GM21390 (cell line): ENCODE measurements around the gene AGXT.

Experiments used
- ATAC-seq: cut with Tn5 transposase; IDR thresholded peaks from one replicate; pipeline ENCODE4 v1.9.1; 2021; ENCODE audit not compliant: unreplicated experiment

The AGXT gene

DNA sequence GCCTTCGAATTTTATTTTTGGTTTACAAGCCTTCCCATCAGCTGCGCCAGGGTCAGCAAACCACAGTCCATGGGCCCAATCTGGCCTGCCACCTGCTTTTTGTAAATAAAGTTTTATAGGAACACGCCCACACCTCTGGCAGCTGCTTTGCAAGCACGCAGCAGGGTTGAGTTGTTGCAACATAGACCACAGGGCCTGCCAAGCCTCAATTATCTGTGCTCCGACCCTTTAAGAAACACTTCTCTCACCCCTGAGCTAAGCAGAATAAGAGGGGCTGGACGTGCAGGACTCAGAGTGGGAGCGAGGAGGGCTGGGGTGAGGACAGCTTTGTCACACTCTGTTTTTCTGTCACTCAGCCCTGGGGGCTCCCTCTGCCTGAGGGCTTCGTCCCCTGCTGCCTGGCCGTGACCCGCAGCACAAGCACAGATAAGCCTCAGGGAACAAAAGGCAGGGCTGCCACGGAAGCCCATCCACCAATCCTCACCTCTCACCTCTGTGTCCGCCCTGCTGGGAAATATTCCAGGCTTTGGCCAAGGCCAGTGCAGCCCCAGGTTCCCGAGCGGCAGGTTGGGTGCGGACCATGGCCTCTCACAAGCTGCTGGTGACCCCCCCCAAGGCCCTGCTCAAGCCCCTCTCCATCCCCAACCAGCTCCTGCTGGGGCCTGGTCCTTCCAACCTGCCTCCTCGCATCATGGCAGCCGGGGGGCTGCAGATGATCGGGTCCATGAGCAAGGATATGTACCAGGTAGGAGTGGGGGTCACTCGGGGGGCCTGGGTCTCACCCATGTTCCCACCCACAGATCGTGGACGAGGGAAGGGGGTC lies at the start of gene AGXT:
Gene AGXT (plus strand): TSS at position 539 of the 823 bp plus-strand sequence. CDS start 42 bp downstream, at position 581.
- ATAC-seq = no peak

DNA sequence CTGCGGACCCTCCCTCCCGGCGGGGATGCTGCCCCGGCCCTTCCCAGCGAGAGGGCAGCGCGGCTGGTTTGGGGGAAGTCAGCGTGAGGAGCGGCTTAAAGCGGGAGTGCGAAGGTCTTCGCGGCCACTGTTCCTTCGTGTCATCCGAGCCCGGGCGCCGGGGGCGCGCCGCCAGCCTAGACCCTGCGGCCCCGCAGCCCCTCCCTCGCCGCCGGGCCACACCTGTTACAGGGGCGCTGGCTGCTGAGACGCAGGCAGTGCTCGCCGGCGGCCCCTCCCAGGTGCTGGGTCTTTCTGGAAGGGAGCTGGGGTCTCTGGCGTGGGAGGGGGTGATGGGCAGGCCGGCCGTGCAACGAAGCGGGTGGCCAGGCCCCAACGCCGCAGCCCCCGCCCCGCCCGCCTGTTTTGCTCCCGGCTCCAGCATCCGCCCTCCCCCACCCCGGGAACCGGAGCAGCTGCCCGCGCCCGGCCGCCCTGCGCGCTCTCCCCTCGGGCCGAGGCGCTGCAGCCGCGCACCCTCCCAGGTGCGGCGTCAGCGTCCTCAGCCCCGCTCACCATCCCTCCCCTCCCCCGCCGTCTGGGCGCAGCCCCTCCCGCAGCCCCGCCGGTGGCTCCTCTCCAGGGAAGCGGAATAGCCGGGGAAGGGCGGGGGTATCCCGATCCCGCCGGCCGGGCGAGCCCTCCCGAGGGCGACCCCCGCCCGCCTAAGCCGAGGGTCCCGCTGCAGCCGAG lies 49.3 kb upstream of the AGXT start:
- ATAC-seq = no peak

DNA sequence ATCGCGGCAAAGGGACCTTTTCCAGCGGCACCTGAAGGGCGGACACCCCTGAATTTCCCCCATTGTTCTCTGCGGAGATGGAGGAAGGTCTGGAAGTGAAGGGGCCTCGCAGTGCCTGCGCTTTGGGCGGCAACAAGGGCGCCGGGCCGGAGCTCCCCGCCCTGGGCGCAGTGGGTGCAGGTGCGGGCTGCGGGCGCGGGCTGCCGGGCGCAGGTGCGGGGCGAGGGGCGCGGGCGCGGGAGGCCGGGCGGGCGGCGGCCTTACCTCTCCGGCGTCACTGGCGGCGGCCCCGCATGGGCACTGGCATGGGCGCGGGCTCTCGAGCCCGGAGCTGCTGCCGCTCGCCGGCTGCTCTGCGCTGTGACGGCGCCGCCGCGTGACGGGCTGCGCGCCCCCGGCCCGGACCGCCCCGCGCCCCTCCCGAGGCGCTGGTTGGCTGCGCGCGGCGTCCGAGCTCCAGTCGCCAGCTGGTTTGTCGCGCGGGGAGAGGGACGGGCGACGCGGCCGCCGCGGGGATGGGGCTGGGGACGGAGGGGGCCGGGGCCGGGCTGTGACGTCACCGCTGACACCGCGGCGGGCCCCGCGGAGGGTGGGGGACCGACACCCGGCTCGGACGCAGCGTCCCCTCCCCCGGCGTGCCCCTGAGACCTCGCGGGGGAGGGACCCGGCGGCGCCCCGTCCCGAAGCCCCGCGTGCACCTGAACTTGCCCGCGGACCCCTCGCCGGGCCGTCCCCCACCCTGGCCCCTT lies 48.6 kb upstream of the AGXT start, which contains the start of gene KIF1A:
Gene KIF1A (minus strand): TSS at position 362 of the 749 bp plus-strand sequence. CDS start 22,467 bp downstream, outside the sequence.
- ATAC-seq = no peak

DNA sequence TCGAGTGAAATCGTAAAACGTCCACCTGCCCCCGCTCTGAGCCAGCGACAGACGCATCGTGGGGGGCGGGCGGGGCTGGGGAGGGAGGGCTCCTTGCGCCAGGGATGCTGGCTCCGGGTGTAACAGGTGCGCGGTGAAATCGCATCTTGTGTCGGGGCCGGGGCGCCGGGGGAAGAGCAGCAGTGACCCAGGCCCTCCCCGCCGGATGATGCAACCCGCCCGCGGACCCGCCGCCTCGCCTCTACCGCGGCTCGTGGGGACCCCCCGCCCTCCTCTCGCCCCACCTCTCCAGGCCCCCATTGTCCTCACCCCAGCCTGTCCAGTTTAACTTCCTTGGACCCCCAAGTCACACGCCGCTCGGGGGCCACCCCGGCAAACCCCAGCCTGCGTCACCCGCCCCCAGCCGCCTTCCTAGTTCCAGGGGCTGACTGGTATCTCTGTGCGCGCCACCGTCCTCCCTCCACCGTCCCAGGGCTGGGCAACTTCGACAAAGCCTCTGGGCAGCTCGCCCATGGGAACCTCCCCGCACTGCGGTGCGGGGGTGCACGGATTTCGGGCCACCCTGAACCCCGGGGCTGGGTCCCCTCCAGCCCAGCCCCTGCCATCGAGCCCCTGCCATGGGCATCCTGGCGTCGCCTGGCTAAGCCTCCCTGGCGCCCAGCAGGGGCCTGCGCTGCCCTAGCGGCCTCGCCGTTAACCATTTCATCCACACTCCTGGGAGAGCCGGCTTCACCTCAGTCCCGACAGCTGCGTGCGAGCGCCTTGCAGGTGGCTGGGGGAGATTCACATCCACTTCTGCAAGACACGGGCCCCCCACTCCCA lies 47.8 kb upstream of the AGXT start:
- ATAC-seq = no peak

DNA sequence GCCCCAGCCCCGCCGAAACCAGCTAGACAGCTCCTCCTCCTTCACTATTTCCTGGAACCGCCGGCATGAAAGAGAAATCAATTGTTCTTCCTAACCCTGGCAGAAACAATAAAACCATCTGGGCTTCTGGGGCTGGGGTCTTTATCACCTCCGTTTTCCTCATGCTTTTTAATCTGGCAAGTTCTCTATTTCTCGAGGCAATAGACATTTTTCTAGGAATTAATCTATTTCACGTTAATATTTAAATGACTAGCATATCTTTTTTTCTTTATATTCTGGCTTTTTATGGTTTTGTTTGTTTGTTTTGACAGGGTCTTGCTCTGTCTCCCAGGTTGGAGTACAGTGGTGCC lies 47.2 kb upstream of the AGXT start:
- no peak for ATAC-seq

DNA sequence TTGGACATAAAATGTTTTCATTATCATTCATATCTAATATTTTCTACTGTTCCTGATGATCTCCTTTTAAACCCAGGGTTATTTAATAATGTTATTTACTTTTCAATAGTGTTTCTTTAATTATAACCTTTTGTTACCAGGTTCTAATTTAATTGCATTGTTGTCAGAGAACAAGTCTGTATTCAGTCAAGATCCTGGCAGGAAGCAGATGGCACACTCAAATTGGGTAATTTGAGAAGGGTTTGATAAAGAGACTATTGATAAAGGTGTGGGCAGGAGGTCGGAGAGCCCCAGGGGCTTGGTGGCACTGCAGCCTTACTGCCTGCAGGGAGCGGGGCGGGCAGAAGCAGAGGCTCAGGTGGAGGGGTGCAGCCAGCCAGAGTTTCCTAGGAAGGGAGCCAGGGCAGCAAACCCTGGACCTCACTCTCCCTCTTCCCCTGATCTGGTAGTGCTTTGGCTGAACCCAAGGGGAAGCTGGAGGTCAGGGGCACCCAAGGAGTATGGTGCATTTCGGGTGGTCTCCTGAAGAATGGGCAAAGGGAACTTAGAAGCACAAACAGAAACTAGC lies 46.3 kb upstream of the AGXT start:
- no peak for ATAC-seq

DNA sequence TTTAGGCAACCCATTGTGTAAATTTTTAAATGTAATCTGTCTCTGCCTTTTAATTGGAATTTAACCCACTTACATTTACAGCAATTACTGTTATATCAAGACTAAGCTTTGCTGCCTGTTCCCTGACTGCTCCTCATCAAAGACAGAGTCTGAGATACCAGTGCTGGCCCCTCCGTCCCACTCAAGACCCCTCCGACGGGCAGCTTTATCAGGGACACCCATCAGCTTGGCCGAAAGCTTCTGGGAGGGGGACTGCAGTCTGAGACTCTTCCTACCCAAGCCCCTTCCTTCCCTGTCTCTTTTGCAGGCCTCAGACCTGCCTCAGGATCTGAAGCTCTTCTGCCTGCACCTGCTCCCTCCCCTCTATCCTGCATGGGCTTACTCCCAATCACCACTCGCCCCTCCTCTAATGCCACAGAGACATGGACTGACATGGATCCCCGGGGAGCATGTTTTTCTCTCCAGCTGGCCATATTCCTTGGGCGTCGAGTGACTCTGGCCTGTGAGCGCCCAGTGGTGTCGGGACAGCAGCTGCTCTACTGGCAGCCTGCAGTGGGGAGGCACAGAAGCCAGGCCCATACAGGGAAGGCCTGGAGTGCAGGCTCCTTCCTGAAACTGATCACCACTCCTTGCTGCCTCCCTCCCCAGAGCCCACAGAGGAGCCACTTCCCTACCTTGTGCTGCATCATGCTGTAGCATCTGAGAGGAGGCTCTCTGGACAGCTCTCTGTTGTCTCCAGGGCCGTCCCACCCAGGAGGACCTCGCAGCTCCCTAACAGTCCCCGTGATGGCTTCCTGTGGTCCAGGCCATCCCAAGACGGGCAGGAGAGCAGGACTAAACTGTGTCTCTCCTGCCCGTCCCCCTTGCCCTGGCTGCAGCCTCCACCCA lies 44.9 kb upstream of the AGXT start:
- ATAC-seq = no peak

DNA sequence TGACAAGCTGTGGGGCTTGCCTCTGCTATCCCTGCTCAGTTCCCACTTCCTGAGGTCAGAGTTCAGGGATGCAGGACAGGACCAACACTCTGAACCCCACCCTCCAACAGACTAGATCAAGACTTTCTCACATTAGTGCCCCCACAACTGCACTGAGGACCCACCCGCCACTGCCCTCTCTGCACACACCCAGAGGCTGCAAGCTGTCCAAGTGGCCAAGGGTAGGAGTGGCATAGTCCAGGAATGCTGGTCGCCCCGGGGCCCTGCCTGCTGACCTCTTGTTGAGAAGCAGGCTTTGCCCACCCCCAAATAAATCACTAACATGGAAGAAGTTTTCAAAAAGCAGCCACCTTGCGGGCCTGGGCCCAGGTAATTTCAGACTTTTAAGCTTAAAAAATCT lies 43.1 kb upstream of the AGXT start:
- ATAC-seq = no peak

DNA sequence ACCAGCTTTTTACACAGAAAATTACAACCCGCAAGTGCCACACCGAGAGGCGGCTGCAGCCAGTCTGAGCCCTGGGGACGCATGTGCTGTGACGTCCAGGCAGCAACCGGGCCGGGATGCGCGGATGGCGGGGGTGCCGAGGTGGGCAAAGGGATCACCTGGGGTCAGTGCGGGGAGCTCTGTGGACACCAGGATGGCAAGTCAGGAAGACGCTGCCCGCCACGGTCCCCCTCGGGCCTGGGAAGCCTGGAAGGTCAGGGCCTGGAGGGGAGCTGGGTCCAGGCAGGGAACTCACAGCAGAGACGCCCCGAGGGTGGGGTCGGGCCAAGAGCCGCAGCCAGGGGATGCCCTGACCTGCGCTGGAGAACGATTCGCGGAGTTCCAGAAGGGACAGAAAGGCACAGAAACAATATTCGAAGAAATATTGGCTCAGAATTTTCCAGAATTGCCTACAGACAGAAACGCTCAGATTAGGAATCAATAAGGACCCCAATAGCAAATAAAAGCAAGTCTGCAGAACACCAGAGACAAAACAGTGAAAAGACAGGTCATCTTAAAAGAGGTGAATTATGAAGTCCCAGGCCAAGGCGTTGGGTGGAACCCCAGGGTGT lies 36.9 kb upstream of the AGXT start:
- no peak for ATAC-seq

DNA sequence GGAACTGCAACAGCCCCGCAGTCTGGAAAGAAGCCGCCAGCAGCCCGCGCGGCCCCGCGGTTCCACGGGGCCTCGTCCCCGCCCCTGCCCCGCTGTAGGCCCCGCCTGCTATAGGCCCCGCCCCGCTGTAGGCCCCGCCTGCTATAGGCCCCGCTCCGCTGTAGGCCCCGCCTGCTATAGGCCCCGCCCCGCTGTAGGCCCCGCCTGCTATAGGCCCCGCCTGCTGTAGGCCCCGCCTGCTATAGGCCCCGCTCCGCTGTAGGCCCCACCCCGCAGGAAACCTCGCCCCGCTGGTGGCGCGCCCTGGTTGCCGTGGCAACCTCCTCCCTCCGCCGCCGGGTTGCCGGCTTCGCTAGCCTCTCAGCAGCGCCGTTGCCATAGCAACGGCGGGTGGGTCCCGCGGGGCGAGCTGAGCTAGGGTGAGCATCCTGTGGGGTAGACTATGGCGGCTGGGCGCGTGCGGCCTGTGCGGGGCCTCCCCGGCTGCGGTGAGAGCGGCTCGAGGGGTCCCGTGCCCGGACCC lies 36.4 kb upstream of the AGXT start:
- peak; percentile 85 for ATAC-seq

DNA sequence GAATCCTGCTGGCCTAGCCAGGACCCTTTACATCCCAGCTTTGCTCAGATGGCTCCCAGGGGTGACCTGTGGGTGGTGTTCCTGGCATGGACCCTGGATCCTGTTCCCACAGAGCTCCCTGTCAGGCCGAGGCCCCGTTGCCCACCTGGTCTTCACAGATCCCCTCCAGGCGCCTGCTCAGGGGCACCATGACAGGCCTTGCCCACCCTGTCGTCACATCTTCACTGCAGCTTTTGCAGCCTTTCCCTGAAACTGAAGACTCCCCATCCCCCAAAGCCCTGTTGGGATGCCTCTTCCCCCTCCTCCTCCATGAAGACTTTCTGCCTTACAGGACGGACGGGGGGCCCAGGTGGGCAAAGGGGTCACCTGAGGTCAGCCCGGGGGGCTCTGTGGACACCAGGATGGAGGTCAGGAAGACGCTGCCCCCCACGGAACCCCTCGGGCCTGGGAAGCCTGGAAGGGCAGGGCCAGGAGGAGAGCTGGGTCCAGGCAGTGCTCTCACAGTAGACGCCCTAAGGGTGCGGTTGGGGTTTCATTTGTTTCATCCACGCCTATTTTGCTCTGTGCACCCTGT lies 35.6 kb upstream of the AGXT start:
- no peak for ATAC-seq

DNA sequence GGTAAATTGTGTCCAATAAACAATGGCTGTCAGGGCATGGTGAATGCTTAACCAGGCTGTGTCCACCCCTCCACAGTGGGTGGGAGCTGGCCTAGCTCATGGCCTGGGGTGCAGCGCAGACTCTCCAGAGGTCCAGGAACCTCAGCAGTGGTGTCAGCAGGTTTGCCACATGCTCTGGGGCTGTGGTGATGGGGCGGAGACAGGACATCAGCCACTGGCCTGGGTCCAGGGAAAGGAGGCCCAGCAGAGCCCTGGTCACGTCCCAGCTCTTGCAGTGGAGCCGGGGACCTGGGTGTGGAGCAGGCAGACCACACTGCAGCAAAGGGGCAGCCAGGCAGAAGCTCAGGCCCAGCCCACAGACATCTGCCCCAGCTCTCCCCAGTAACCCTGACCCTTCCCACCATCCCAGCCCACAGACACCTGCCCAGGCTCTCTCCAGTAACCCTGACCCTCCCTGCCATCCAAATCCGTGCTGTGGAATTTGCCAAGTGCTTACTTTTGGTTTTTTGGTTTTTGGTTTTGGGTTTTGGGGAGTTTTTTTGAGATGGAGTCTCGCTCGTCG lies 34.8 kb upstream of the AGXT start:
- no peak for ATAC-seq

DNA sequence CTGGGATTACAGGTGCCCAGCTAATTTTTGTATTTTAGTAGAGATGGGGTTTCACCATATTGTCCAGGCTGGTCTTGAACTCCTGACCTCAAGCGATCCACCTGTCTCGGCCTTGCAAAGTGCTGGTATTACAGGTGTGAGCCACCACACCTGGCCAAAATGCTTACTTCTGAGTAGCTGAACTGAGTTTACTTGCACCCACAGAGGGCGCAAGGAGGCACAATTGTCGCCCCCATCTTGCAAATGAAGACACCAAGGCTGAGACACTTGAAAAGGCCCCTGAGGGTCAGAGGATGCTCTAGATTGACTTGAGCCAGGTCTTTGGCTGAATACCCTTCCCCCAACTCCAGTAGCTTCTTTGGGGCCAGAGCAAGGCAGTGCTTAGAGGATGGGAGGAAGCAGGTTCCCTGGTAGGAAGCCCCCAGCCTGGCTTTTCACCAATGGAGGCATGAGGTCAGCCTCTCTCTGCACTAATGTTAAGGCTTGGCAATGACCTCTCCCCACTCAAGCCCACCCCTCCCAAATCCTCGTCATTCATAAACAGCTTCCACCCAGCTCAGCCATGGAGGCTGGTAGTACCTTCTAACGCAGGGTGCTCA lies 34.1 kb upstream of the AGXT start:
- ATAC-seq = no peak

DNA sequence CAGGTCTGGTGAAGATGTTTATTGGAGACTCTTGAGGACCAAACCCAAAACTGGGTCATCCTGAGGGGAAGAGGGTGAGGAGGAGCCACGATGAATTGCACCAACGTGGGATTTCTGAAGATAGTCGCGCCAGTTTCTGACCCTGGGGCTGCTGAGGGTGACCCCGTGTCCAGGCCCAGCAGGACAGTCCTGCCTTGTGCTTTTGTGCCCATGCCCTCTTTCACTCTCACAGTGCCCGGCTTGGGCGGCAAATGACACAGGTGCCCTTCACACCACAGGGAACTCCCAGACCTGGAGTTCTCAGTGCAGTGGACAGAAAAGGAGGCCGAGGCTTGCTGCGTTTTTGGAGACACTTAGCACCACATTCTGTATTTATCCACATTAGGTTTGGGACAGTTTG lies 33.1 kb upstream of the AGXT start:
- ATAC-seq = no peak

DNA sequence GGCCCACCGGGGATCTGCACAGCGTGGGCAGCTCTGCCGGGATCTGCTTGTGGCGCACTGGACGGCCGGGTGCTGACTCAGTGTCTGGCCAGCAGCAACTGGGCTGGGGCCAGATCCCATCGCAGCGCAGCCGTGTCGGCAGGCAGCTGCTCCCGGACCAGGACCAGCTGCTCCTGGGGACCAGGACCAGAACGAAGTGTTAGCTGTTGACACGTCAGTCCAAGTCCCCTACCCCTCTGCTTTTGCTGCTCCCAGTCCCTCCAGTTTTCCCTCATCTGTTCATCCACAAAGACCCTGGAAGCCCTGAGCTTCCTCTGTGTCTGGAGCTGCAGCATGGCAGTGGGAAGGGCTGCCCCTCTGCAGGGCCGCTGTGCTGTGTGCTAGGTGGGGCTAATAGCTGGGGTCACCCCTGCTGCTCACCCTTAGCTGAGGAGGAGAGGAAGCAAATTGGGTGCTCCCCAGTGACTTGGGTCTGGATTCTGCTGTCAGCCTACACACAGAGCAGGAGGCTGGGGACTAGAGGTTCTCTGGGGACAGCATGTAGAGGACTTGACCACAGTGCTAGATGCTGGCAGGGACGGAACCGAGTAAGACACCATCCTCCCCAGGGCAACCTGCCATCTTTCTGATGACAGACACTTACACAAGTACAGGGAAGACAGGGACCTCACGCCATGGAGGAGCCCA lies 31.7 kb upstream of the AGXT start:
- no peak for ATAC-seq

DNA sequence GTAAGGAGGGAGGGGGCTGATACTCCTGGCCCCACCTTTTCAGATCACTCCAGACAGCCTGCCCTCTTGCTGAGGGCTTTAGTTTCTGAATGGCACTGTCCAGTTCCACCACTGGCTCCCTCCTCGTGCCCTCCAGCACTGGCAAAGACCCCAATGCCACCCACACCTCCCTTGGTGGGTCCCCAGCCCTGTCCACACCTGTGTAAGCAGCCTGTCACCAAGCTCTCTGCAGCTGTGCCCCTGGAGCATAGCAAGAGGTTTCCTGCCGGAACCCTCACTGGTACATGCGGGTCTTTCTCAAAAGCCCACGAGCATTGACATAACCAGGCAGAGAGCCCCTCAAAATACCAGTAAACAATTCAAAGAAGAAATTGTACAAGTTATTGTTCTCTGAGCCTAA lies 31.0 kb upstream of the AGXT start:
- no peak for ATAC-seq
